Measurements from ENCODE around the gene GCSAM.

DNA sequence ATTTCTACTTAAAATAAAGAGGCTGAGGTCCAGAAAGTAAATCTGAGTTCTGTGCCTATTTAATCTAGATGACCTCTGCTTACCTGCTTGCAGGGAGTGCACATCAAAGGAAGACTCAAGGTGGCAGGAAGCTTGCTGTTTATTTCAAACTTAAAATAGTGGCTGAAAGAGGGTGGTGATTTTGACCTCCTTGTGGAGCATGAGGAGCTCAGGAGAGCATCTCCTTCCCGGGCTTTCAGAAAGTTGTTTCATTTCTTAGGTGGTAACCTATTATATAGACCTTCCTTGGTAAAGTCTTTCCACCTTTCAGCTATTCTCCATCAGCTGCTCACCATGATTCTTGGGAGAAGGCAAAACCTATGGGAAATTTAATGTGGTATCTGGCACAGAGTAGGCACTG lies 494 bp downstream of the GCSAM start:
- TF ChIP-seq TAF1 (IDR thresholded peaks at IDR 0.05; ENCODE audit: borderline replicate concordance, low read depth, low read length) (no peak), RXRA (IDR thresholded peaks at IDR 0.05; ENCODE audit: borderline replicate concordance, low read depth) (no peak), EZH2phosphoT487 (IDR thresholded peaks at IDR 0.05; ENCODE audit: borderline replicate concordance, low read depth) (no peak), SMC3 (IDR thresholded peaks at IDR 0.05; ENCODE audit: low read depth, low read length) (no peak), YY1 (IDR thresholded peaks at IDR 0.05; ENCODE audit: low read depth) (no peak), JUND (IDR thresholded peaks at IDR 0.05) (no peak), CHD2 (IDR thresholded peaks at IDR 0.05; ENCODE audit: low read length, partially characterized antibody) (no peak), MXI1 (IDR thresholded peaks at IDR 0.05; ENCODE audit: low read depth, low read length) (no peak), GATA2 (CRISPR knock-in tag; IDR thresholded peaks at IDR 0.05) (no peak)
- TF ChIP-seq, protein P1, sequence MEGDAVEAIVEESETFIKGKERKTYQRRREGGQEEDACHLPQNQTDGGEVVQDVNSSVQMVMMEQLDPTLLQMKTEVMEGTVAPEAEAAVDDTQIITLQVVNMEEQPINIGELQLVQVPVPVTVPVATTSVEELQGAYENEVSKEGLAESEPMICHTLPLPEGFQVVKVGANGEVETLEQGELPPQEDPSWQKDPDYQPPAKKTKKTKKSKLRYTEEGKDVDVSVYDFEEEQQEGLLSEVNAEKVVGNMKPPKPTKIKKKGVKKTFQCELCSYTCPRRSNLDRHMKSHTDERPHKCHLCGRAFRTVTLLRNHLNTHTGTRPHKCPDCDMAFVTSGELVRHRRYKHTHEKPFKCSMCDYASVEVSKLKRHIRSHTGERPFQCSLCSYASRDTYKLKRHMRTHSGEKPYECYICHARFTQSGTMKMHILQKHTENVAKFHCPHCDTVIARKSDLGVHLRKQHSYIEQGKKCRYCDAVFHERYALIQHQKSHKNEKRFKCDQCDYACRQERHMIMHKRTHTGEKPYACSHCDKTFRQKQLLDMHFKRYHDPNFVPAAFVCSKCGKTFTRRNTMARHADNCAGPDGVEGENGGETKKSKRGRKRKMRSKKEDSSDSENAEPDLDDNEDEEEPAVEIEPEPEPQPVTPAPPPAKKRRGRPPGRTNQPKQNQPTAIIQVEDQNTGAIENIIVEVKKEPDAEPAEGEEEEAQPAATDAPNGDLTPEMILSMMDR (IDR thresholded peaks at IDR 0.05): no peak

Measured in SK-N-SH (cell line).